Prostate gland (tissue), 2 donors: ENCODE data around the gene PRSS35.

Source experiments
- POLR2A ChIP-seq: fragments of 450-650 bp; IDR thresholded peaks from one replicate; pipeline ENCODE4 v1.6.1; 2016; ENCODE audit warnings: antibody characterized with exemption, mild to moderate bottlenecking
- TF ChIP-seq, protein P1 (sequence below), 4 experiments: fragments of 200-600 bp in 2 of 4; fragments of 450-650 bp in 2 of 4; sonication (generic) in 2 of 4; IDR thresholded peaks; 1 replicate in 3 of 4; 2 replicates in 1 of 4; pipeline ENCODE4 v1.5.1; 2016 to 2019; ENCODE audit warnings: antibody characterized with exemption in 4 of 4, mild to moderate bottlenecking in 2 of 4, moderate library complexity in 2 of 4

DNA sequence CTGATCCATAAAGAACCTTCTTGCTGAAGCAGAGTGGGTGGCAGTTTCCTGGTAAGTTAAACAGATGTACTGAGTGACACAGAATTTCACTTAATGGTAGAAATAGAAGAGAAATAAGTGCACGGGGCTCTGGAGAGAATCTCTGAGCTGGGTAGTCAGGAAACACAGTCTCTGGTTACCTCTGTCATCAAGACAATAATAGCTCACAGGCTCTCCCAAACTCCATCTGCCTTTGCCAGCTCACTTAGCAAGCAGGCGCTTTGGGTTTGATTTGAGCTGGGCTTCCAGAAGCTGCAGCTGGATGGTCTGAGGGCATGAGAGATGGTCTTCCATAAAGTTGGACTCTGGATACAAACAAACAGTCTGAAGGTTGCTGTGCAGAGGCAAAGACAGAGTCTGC, 39.6 kb upstream of the PRSS35 start:
- TF ChIP-seq, protein P1, sequence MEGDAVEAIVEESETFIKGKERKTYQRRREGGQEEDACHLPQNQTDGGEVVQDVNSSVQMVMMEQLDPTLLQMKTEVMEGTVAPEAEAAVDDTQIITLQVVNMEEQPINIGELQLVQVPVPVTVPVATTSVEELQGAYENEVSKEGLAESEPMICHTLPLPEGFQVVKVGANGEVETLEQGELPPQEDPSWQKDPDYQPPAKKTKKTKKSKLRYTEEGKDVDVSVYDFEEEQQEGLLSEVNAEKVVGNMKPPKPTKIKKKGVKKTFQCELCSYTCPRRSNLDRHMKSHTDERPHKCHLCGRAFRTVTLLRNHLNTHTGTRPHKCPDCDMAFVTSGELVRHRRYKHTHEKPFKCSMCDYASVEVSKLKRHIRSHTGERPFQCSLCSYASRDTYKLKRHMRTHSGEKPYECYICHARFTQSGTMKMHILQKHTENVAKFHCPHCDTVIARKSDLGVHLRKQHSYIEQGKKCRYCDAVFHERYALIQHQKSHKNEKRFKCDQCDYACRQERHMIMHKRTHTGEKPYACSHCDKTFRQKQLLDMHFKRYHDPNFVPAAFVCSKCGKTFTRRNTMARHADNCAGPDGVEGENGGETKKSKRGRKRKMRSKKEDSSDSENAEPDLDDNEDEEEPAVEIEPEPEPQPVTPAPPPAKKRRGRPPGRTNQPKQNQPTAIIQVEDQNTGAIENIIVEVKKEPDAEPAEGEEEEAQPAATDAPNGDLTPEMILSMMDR (IDR thresholded peaks at IDR 0.05) = no peak
- no peak for TF ChIP-seq POLR2A
